ENCODE data around the gene SPOCK2.

SPOCK2 gene

DNA sequence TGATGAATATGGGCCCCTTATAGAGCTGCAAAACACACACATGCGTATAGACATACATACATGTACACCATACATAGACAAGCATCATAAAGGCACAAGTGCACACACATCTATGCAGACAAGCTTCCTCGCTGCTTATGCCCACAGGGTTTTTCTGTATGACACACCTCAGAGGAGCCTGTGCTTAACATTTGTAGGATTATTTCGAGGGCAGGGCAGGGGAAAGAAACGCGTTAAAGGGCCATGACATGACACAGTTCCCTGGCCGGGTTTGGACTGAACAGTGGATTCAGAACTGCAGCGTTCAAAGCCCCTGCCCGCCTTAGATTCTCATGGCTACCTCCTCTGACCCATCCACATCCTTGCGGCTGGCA lies 79.3 kb downstream of the SPOCK2 start:
- no peak for DNase-seq (ENCODE audit: low read depth)

Measured in stimulated activated CD8-positive, alpha-beta memory T cell treated with anti-CD3 and anti-CD28 coated beads, Interleukin-12 subunit alpha, Interleukin-12 subunit beta, amount 100 ng/mL, for 1 hour (primary cell).